ENCODE results near the gene C1orf35.
"Not testable (repeated sequence)": the region's sequence is repeated elsewhere in the genome, so short reads cannot be mapped to it uniquely, and the experiment has no call there.

Gene C1orf35

DNA sequence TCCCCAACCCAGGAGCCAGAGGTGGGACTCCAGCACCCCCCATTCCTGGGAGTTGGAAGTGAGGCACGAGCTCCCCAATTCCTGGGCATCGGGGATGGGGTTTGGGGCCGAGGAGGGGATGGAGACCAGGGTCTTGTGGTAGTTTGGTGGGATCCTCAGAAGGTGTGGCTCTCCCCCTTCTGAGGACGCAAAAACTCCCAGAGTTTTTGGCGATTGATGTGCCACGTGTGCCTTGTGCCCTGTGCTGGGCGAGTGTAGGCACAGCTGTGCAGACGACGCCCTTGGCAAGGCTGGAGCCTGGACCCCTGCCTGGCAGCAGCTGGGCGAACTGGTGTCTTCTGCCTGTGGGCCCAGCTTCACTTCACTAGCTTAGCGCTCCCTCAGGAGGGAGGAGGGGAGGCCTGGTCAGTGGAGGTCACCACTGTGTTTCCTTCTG, 39.6 kb upstream of the C1orf35 start:
- DNase-seq (ENCODE audit: low read depth in 1 of 2, low spot score in 1 of 2) = no peak

DNA sequence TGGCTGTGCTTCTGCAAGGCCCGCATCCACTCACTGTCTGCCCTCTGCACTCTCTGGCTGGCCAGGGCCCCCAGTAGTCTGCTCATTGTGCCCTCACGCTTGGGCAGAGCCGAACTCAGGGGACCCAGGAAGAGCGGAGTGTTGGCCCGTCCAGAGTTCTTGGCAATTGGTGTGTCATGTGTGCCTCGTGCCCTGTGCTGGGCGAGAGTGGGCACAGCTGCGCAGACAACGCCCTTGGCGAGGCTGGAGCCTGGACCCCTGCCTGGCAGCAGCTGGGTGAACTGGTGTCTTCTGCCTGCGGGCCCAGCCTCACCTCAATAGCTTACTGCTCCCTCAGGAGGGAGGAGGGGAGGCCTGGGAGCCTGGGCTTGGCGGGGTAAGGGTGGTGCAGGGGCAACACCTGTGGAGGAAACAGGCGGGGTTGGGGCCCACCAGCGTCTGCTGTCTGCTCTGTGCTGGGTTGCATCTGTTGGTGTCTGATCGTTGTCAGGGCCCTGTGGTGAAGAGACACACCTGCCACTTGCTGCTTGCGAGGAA, 39.1 kb upstream of the C1orf35 start:
- no peak for DNase-seq (ENCODE audit: low read depth in 1 of 2, low spot score in 1 of 2)

DNA sequence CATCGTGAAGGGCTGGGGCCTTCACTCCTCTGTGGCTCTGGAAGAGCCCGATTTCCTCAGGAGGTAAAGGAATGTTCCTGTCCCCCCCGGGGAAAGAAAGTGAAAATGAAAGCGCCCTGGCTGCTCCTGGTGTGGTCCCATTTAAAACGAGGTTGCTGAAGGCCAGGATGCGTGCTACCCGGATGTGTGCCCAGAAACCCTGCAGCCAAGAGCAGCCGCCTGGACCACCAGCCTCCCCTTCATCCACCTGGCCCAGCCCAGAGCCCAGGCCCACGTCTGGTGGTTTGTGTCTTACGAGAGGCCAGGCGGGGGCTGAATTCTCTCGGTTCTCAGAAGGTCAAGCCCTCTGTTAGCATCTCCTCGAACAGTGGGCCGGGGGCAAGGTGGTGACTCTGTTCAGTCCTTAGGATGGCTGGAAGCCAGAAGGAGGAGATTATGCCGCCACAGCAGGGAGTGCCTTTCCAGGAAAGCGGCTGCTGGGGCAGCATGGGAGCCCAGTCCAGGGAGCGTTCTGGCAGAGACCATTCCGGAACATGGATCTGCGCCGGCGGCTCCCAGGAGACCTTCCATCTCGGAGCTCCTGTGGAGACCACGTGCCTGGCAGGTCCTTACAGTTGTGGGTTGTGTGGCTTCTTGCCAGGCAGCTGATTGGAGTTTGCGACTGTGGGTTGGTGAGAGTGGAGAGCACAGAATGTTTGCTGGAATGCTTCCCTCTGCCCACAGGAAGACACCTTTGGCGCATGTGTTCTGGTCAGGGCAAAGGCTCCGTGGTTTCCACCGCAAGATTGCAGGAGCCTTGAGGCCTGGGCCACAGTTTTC, 38.3 kb upstream of the C1orf35 start:
- DNase-seq (ENCODE audit: low read depth in 1 of 2, low spot score in 1 of 2) = no peak

DNA sequence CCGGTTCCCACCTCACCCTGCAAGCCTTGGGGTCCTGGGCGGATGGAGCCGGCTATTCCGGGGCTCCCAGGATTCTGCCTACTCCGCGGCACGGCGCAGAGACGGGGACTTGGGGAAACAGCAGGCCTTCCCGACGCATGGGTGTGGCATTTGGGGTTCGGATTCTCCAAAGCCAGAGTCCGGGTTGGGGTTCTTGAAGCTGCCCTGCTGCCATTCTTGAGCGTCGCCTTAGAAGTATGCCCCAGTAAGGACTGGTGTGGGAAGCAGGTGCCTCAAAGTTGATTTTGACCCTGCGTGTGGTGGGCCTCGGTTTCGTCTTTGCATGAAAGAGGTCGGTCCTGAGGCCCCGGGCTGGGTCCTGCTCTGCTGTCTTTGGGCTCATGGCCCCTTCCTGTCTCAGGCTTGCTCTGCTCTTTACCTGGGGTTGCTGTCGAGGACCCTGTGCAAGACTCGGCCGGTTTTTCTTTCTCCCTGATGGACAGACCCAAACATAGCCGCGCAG, 37.6 kb upstream of the C1orf35 start:
- no peak for DNase-seq (ENCODE audit: low read depth in 1 of 2, low spot score in 1 of 2)

DNA sequence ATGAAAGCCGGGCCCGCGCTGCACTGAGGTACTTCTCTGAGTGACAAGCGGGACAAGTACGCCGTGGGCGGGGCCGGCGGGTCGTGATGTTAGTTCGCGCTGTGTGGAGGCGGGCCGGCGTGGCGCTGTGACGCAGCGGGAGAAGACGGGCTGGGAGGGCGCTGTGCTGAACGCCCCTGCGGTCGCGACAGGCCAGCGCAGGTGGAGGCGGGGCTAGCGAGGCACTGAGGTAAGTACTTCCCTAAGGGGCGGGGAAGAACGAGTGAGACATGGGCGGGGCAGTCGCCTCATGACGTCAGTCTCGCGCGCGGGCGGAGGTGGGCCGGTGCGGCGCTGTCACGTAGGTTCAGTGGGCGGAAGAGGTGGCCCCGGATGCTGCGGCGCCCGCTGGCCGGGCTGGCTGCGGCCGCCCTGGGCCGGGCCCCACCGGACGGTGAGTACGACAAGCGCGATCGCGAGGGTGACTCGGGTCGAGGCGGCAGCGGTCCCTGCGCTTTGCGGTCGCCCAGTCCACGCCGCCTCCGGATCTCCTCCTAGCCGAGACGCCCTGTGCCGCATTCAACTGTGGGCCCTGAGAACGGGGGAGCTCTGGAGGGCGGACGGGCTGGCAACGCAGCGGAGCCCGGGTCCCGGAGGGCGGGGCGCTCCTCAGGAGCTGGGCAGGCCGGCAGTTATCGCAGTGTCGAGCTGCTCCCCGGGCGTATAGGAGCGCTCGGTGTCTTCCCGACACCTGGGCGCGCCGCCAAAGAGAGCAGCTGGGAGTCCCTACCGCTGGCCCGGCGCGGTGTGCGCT, 37.0 kb upstream of the C1orf35 start, which contains the start of gene GUK1:
TSS of gene GUK1 (plus strand) at position 349 of the 793 bp plus-strand sequence. CDS start at position 373, 24 bp downstream.
- peak; percentile 99 to 100 for DNase-seq (ENCODE audit: low read depth in 1 of 2, low spot score in 1 of 2)

DNA sequence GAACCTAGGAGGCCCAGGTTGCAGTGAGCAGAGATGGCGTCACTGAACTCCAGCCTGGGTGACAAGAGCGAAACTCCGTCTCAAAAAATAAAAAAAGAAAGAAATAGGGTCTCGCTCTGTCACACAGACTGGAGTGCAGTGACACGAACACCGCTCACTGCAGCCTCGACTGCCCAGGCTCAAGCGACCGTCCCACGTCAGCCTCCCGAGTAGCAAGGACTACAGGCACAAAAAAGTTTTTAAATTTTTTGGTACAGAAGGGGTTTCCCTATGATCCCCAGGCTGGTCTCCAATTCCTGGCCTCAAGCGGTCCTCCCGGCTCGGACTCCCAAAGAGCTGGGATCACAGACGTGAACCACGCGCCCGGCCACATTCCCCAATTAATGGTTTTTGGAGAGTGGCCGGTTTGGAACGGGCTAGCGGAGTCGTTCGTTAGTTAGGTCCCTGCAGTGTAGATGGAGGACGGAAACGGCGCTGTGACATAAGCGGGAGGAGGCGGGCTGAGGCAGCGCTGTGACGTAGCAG, 36.3 kb upstream of the C1orf35 start:
- no peak for DNase-seq (ENCODE audit: low read depth in 1 of 2, low spot score in 1 of 2)

DNA sequence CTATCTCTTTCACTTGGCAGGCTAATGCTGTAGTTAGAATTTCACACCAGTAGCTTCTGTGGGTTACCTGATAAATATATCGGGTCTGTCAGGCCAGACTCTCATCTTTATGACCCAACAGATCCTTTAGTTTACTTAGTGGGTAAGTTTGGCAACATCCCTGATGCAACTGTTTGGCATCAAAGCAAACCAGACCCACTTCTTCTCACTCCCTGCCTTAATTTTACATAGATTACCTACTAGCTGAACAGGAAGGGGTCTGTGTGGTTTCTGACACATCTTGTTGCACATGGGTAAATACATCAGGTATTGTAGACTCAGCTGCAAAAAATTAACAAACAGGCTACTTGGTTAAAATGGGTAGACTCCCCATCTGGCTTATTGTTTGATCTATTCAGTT, 33.8 kb upstream of the C1orf35 start:
- DNase-seq (ENCODE audit: low read depth in 1 of 2, low spot score in 1 of 2) = no peak

DNA sequence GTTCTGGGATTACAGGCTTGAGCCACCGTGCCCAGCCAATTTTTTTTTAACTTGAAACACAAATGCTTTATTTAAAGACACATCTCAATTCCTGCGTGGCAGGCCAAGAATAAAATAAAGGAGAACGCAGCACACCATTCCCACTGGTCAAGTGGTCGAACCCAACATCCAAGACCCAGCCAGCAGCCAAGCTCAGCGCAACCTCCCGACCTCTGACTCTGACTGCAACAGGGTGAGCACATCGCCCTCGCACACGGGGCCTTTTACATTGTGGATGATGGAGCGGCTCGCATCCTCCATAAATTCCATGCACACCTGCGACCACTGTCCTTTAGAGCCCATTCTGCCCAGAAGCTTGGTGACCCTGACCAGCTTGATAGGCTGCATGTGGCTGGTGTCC, 31.5 kb upstream of the C1orf35 start:
- no peak for DNase-seq (ENCODE audit: low read depth in 1 of 2, low spot score in 1 of 2)

DNA sequence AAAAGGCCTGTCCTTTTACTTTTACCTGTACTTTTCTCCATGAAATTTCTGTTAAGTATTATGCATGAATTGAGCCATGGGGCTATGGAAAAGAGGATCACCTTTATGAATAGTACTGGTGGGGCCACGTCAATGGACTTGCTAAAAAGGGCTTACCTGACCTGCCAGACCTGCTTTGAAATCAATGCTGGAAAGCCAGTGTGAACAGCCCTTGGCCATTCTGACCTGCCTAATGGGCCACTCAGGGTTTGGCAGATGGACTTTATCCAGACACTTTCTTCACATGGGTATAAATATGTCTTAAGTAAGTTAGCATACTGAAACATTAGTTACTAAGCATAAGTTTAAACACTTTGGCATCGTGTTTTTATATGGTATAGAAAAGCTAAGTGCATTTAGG, 28.6 kb upstream of the C1orf35 start:
- no peak for DNase-seq (ENCODE audit: low read depth in 1 of 2, low spot score in 1 of 2)

DNA sequence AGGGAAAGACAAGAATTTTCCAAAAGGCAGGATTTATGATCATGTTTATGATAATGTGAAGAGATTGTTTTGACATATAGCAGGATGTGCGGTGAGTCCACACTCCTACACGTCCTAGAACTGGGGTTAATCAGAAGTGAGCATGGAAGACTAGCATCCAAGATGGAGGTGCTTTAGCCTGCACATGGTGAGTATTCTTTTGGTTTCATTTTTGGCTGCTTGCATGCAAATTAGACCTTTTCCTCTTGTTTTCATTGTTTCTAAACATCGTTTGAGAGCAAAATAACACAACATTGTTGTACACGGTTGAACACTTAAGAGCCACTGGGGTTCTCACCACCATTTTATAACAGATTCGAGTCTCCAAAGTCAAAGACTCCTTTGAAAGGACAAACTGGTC, 22.1 kb upstream of the C1orf35 start:
- no peak for DNase-seq (ENCODE audit: low read depth in 1 of 2, low spot score in 1 of 2)

DNA sequence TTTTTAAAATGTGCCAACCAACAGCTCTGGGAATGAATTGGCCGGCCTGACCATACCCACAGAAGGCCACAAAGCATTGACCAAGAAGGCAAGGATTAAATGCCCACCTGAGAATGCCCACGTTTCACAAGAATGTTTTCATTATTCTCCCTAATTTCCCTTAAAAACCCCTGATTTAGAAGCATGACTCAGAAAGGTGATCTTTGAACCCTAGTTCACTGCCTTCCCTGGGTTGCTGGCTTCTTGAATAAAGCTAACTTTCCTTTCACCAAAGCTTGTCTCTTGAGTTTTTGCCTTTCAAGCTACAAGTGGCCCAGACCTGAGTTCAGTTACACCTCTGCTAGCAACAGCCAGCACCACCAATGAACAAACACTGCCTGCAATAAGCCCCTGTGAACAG, 20.4 kb upstream of the C1orf35 start:
- DNase-seq (ENCODE audit: low read depth in 1 of 2, low spot score in 1 of 2) = no peak

DNA sequence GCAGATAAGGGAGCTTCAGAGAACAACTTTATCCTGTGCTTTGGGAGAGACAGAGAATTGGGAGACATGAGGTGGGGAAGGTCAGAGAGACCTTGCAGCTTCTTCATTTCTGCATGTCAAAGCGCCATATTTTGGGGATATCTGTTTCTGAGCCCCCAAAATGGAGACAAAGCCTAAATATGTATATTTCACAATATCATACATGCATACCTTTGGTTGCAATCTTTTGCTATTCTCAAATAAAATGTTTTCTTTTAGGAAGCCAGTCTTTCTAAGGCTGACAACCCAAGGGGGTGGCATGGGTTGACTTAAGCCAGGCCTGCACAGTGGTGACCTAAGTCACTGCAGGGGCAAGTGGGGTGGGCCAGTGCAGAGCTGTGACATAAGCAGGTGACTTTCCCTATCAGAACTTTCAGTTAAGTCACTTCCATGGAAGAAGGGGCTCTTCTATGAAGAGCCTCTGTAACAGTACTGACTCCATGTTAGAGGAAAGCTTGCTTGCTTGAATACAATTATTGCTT, 19.9 kb upstream of the C1orf35 start:
- DNase-seq (ENCODE audit: low read depth in 1 of 2, low spot score in 1 of 2) = no peak

DNA sequence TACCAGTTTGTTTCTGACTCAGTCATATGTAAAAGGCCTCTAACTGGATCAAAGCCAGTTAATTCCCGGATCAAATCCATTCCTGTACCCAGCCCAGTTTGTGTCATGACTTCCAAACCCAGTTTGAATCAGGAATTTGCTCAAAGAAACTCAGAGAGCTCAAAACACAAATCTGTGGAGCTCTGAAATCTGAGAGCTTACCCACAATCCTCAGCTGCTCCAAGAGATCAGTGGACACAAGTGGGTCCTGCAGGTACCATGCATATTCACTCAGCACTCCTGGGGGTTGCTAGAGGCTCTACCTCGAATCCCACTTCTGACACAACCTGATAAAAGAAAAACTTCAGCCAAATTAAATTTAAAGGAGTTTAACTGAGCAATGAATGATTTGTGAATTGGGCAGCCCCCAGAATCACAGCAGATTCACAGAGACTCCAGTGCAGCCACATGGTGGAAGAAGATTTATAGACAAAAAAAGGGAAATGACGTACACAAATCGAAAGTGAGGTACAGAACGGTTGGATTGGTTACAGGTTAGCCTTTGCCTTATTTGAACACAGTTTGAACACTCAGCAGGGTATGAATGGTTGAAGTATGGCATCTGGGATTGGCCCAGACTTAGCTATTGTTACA, 17.8 kb upstream of the C1orf35 start:
- no peak for DNase-seq (ENCODE audit: low read depth in 1 of 2, low spot score in 1 of 2)

DNA sequence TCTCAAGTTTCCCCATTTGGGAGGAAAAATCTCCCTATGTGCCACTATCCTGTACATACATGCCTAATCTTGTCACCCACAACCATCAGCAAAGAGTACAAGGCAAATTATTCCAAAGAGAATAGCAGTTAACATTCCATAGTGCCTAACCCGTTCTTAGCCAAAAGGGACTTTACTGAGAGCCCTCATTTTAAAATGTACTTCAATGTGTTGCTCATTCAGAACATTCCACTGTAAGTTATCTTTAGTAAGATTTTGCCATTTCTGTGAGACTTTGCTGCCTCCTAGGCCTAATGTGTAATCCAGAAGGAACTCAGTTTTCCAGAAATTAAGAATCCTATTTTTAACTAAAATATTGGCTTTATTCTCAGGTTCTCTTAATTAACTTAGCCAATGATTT, 17.2 kb upstream of the C1orf35 start:
- DNase-seq (ENCODE audit: low read depth in 1 of 2, low spot score in 1 of 2) = no peak

DNA sequence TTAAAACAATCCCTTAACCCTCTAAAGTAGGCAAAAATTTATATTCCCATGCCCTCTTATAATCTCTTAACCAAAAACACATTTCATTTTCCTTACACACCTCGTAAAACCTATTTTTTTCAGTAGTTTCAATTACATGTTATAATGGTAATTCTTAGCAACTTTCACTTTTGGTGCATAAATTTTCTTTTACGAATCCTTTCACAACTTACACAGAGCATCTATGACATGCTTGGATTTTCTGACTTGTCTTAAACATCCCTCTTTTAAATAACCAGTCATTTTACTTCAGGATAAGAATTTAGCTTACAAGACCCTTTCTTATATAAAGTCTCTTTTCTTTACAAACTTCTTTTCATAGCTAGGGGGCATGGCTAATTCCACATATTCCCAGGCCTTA, 14.9 kb upstream of the C1orf35 start:
- DNase-seq (ENCODE audit: low read depth in 1 of 2, low spot score in 1 of 2) = no peak

DNA sequence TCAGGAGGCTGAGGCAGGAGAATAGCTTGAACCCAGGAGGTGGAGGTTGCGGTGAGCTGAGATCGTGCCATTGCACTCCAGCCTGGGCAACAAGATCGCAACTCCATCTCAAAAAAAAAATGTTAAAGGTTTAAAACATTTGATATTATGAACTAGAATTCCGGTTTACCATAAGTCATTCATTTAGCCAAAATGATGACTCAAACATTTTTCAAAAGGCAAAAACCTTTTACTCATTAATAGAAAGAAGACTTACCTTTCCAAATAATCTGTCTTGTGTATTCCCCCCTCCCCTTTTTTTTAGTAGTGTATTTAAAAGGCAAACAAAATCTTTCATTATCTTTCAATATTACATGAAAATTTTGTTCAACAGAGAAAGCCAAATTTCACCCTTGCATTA, 14.2 kb upstream of the C1orf35 start:
- DNase-seq (ENCODE audit: low read depth in 1 of 2, low spot score in 1 of 2) = no peak

DNA sequence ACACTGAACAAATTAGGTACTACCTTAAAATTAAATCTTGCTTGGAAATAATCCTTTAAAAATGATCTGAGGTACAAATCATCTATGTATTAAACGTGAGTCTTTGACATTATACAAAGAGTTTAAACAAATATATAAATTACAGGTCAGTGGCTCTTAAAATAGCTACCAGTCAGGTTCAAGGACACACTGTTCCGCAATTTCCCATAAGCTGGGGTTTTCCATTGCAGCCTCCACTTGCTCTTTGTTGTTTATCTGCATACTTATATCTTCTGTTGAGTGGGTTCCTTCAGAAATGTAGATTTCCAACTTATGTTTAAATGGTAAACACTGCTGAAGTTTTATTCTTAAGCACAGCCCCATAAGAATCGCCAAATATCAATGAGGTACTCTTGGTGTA, 11.7 kb upstream of the C1orf35 start:
- DNase-seq (ENCODE audit: low read depth in 1 of 2, low spot score in 1 of 2) = no peak

DNA sequence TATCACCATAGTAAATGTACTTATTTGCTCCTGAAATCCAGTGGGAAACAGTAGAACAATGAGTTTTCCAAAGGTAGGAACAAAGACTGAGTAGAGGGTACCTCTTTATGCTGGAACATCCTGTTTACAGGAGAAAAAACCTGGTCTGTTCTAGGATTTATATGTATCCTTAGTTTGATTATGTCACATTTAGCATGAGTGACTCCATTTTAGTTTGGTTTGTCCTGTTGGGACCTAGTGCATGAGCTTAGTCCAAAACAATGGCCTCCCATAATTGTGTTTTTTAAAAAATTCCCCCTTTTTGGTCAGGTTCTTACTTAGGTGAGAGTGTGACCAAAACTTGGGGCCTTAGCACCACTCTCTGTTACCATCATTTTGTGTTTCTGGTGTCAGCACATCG, 9.5 kb upstream of the C1orf35 start:
- DNase-seq (ENCODE audit: low read depth in 1 of 2, low spot score in 1 of 2) = no peak

DNA sequence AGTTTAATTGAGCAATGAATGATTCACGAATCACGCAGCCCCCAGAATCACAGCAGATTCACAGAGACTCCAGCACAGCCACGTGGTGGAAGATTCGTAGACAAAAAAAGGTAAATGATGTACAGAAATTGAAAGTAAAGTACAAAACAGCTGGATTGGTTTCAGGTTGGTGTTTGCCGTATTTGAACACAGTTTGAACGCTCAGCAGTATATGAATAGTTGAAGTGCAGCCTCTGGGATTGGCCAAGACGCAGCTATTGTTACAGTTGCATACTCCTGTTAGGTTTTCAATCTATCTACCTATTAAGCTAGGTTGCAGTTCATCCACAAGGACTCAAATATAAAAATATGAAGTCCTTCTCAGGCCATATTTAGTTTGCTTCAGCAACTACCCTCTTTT, 9.0 kb upstream of the C1orf35 start:
- DNase-seq (ENCODE audit: low read depth in 1 of 2, low spot score in 1 of 2) = no peak

DNA sequence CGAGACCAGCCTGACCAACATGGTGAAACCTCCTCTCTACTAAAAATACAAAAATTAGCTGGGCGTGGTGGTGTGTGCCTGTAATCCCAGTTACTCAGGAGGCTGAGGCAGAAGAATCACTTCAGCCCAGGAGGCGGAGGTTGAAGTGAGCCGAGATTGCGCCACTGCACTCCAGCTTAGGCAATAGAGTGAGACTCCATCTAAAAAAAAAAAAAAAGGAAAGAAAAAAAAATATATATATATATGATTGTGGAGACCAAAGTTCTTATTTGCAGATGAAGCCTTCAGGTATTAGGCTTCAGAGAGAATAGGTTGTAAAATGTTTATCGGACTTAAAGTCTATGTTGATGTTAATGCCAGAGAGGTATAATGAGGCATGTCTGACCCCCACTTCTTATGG, 8.2 kb upstream of the C1orf35 start:
- not testable (repeated sequence) for DNase-seq (ENCODE audit: low read depth in 1 of 2, low spot score in 1 of 2)

DNA sequence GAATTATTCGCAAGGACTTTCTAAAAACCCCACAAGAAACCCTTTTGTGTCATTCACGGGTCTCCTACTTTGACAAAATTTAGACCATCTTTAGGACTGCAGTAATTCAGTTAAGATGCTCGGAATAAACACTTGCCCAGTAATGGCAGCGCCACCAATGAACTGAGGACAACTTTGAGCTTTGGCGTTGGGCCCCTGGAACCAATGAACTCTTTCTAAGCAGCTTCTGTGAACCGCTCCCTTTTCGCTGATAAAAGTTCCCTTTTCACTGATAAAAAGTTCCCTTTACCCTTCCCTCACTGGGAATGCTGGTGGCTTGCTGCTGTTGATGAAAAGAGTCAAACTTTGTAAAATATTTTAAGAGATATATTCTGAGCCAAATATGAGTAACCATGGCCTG, 7.4 kb upstream of the C1orf35 start:
- DNase-seq (ENCODE audit: low read depth in 1 of 2, low spot score in 1 of 2) = no peak

All from stimulated activated CD4-positive, alpha-beta T cell treated with anti-CD3 and anti-CD28 coated beads, Interleukin-15, amount 100 ng/mL, for 1 hour (primary cell).